NK-92 treated with Interleukin-12 subunit alpha and Interleukin-12 subunit beta, amount 100 ng/mL, for 24 hours (cell line): ENCODE data around the gene ZNF609.
A peak's percentile ranks its signal among the peaks of the same experiment; 100 is the strongest.
"Not testable (repeated sequence)": the region's sequence is repeated elsewhere in the genome, so short reads cannot be mapped to it uniquely, and the experiment has no call there.

Experiments
- DNase-seq: peaks from one replicate; lab custom pipeline; 2025; lab: John Stamatoyannopoulos, UW

Gene ZNF609

DNA sequence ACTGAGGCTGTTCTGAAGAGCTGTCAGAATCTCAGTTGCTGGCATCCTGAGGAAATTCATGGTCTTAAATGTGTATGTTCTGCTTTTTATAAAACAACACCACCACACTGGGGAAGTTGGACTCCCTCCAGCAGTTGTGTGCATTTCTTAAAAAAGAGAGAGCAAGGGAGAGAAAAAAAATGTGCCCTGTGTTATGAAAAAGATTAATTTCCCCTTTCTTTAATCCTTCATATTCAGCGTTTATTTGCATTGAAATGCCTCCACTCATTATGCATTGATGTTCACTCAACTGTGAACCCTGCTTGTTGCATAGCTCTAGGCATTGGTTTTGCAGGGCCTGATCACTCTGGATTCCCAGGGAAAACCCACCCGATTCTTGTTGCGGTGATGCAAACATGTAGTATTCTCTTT, 4.4 kb upstream of the ZNF609 start:
- DNase-seq, result no peak

DNA sequence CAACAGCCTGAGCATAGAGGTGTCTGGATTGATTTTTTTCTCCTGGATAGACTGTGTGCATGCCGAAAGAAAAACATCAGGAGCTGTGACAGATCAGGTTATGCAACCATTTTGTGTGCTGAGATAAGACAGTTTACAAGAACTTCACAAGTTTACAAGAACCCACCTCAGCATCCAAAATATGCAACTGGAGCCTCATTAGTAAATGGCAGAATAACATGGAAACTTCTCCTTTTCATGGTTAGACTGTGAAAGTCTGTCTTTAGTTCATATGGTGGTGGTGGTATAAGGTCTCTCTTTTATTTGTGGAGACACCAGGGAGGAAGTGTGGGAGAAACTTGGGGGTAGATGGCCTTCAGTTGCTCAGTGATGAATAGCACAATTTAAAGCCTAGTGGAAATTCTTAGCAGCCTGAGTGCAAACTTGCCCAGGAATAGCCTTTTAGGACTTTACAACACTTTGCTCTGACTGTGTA, 3.7 kb upstream of the ZNF609 start:
- no peak for DNase-seq

GRCh38 chr15:64459066-64459781, 1.2 kb upstream of the ZNF609 start:
- DNase-seq, result no peak

GRCh38 chr15:64460724-64461720, 644 bp downstream of the ZNF609 start:
- DNase-seq, result peak; percentile 44

DNA sequence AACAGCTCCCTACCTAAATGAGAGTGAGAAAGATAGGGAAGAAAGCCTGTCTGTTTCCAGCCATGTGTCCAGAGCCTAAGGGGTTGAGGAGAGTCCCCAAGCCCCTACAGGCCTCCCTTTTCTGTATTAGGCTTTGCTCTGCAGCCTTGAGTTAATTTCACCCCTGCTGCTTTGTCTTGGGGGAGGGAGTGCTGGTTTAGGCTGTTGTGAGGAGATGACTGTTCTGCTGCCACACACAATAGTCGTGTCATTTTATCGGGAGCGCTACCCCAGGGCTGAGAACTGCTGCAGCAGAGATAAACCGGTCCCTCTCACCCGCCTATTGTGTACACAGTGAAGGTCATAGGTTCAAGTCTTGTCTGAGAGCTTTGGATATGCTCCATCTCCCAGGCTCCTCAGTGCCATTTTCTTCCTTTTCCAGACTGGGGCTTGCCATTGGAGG, 1.4 kb downstream of the ZNF609 start:
- DNase-seq, result peak; percentile 7

DNA sequence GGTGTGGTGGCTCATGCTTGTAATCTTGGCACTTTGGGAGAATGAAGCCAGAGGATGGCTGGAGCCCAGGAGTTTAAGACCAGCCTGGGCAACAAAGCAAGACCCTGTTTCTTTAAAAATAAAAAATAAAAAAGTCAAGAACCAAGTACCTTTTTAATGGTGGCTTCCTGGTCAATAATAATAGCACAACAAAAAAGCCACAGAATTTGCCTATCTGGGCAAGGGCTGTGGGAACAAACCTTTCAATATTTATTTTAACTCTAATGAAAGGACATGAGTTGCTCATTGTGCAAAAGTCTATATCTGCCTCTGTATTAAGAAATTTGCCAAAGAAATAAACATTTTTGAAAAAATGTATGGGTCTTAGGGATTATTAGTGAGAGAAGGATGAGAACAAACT, 2.1 kb downstream of the ZNF609 start:
- no peak for DNase-seq

GRCh38 chr15:64464276-64465005, 4.1 kb downstream of the ZNF609 start:
- no peak for DNase-seq

- no peak for DNase-seq
Measured at GRCh38 chr15:64466408-64467141, 6.2 kb downstream of the ZNF609 start.

- no peak for DNase-seq
Measured at GRCh38 chr15:64472161-64472560, 11.8 kb downstream of the ZNF609 start.

GRCh38 chr15:64474846-64475245, 14.5 kb downstream of the ZNF609 start:
- DNase-seq, result no peak

GRCh38 chr15:64476550-64476949, 16.2 kb downstream of the ZNF609 start:
- no peak for DNase-seq

GRCh38 chr15:64478863-64479262, 18.5 kb downstream of the ZNF609 start:
- no peak for DNase-seq

DNA sequence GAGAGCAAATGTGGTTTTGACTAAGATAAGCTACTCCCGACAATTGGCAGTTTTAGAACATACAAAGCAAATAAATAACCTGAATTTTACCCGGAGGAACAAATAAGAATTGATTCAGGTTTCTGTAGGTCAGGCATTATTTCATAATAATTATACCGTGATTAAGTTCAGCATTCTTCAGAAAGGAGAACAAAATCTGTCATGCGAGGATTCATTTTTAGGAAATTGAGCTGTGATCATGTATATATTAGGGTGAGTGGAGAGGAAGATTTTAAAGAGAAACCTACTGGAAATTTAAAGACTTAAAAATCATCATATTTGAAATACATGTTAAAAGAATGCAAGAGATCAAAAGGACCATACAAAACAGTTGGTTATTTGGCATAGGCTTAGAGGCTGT, 20.5 kb downstream of the ZNF609 start:
- no peak for DNase-seq

DNA sequence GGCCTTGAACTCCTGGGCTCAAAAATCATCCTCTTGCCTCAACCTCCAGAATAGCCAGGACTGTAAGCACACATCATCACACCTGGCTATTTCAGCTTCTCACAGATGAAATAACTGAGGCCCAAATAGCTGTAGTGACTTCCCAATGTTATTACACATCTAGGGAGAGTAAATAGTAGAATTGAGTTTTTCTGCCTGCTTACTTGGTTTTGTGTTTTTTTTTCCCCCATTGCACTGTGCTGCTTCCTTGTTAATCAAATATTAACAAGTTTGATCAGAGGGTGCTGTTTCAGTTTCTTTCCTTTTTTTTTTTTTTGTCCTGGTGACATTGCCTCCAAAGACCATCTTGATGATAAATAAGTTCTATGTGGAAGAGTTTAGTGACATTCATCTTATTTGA, 23.4 kb downstream of the ZNF609 start:
- DNase-seq, result no peak

GRCh38 chr15:64485796-64486195, 25.4 kb downstream of the ZNF609 start:
- no peak for DNase-seq

GRCh38 chr15:64490598-64491259, 30.4 kb downstream of the ZNF609 start:
- no peak for DNase-seq

DNA sequence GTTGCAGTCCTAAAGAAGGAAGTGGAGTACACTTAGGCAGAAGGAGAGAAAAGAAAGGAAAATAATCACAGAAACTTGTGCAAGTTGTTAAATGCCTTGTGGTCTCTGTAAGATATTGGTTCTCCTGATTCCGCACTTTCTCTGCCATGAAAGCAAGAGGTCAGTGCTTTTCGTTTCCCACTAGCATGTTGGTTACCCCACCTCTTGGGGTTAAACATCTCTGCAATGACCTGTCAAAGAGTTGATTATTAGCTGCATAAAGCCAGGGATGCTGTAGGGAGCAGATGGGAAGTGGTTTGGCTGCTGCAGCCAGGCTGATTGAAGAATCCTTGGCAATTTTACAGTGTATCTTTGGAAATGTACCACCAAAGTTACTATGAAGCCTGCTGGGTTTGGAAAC, 33.3 kb downstream of the ZNF609 start:
- no peak for DNase-seq

DNA sequence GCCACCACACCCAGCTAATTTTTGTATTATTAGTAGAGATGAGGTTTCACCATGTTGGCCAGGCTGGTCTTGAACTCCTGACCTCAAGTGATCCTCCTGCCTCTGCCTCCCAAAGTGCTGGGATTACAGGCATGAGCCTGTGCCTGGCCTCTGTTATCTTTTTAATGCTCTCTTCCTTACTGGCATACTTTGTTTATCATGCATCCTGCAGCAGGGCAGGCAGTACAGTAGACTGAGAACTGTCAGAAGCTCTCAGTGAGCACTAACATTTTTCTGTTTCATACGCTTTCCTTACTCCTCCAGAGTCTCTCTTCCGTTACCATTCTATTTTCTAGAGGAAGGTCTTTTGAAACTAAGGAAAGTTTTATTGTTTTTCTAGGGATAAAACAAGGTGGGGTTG, 35.6 kb downstream of the ZNF609 start:
- DNase-seq, result not testable (repeated sequence)

DNA sequence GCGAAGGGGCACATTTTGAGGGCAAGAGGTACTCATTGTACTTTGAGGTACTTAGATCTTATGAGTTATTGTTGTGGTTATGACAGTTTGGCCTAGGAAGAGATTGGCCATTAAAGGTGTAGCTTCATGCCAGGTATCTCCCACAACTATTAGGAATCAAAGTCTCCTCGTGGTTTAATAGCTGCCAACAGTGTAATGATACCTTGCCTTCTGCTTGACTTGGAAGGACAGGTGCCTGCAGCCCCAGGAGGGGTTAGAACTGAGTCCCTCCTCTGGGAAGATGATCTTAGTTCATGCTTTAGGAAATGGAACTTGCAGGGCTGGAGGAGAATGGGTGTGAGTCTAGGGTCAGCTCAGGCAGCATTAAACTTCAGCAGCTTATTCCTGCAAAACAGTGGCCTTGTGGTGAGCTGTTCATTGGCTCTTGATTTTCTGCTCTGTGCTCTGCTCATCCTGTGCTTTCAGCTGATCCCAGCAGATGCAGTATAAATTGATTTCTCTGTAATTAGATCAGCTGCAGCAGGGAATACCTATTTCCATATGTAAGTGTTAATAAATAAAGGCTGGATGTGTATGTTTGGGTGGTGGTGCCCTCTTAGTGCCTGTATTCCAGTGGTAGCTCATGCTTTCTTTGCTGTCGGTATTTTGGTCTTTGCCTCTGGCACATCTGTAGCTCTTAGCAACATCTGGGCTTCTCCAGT, 40.5 kb downstream of the ZNF609 start:
- DNase-seq, result no peak

- no peak for DNase-seq
Measured at GRCh38 chr15:64501396-64501715, 41.0 kb downstream of the ZNF609 start.

- no peak for DNase-seq
Measured at GRCh38 chr15:64502151-64502550, 41.8 kb downstream of the ZNF609 start.
